ENCODE data around the gene DDR2.
"Not testable (repeated sequence)": the region's sequence is repeated elsewhere in the genome, so short reads cannot be mapped to it uniquely, and the experiment has no call there.

DNA sequence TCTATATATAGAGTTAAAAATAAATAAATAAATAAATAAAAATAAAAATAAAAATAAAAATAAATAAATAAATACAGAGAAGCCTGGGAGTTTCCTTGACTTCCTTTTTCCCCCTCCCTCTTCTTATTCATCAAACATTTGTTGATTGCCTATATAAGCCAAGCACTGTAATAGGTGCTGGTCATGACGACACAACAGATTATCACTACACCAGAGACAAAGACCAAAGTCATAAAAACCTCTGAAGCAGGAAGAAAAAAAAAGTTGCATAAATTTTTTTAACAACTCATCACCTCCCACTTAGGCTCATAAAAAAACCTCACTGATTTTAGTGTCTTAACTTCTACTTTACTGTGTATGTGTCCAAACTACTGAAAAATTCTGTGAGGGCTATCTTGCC, 95.2 kb downstream of the DDR2 start:
- TF ChIP-seq CTCF (conservative IDR thresholded peaks at IDR 0.05; ENCODE audit: low read depth, low read length); POLR2A (IDR thresholded peaks at IDR 0.05; ENCODE audit: low read depth, low read length); RFX5 (IDR thresholded peaks at IDR 0.05; ENCODE audit: low read depth, low read length); RAD21 (IDR thresholded peaks at IDR 0.05; ENCODE audit: low read length); MXI1 (IDR thresholded peaks at IDR 0.05; ENCODE audit: borderline replicate concordance, low read depth, low read length); MAFK (IDR thresholded peaks at IDR 0.05; ENCODE audit: low read depth, low read length); CEBPB (IDR thresholded peaks at IDR 0.05; ENCODE audit: low read depth, low read length); FOS (IDR thresholded peaks at IDR 0.05; ENCODE audit: low read depth, low read length); USF2 (IDR thresholded peaks at IDR 0.05; ENCODE audit: low read depth, low read length); BHLHE40 (IDR thresholded peaks at IDR 0.05; ENCODE audit: low read depth, low read length); RCOR1 (IDR thresholded peaks at IDR 0.05; ENCODE audit: insufficient replicate concordance, low read length); MAZ (IDR thresholded peaks at IDR 0.05; ENCODE audit: borderline replicate concordance, low read depth, low read length): not testable (repeated sequence)

All from IMR-90 (cell line).